Measurements from ENCODE around the gene PLCB1. TPM values are rescaled to one million over a fixed set of nuclear protein-coding genes. Genes with fewer than 3 reads are reported as not detected.

The PLCB1 gene
- total RNA-seq, 1 experiment from 2014 or later = 4.4 TPM

DNA sequence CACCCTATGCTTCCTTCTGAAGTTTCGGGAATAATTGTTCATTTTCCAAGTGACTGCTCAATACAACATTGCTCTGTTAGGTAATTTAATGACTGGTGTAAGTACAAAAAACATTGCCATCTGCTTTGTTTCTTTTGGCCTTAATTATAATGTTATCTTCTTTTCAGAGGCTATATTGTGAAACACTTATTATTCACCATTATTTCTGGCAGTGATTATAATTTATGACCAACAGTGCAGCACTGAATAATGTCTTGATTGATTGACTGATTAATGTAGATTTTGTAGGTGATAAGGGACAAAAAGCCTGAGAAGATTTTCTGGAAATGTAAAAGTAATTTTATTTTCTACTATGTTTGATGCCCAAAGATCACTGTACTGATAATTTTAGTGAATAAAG lies 377.7 kb downstream of the PLCB1 start:
- TF ChIP-seq EZH2 (IDR thresholded peaks at IDR 0.05; ENCODE audit: low read length, unreplicated experiment) (no peak), EZH2phosphoT487 (IDR thresholded peaks at IDR 0.05; ENCODE audit: borderline replicate concordance, low read length) (no peak)
- TF ChIP-seq, protein P1, sequence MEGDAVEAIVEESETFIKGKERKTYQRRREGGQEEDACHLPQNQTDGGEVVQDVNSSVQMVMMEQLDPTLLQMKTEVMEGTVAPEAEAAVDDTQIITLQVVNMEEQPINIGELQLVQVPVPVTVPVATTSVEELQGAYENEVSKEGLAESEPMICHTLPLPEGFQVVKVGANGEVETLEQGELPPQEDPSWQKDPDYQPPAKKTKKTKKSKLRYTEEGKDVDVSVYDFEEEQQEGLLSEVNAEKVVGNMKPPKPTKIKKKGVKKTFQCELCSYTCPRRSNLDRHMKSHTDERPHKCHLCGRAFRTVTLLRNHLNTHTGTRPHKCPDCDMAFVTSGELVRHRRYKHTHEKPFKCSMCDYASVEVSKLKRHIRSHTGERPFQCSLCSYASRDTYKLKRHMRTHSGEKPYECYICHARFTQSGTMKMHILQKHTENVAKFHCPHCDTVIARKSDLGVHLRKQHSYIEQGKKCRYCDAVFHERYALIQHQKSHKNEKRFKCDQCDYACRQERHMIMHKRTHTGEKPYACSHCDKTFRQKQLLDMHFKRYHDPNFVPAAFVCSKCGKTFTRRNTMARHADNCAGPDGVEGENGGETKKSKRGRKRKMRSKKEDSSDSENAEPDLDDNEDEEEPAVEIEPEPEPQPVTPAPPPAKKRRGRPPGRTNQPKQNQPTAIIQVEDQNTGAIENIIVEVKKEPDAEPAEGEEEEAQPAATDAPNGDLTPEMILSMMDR (conservative IDR thresholded peaks at IDR 0.05; ENCODE audit: low read depth, low read length) = no peak
- Histone ChIP-seq H3K36me3 (ENCODE audit: low read depth, low read length) (no peaks in the 10 kb centered on the region), H3K27ac (ENCODE audit: low read length) (no peak overlapping the region), H3K27me3 (ENCODE audit: low read length) (peaks cover 17% of the 10 kb centered on the region), H3K9me3 (ENCODE audit: low read length) (no peaks in the 10 kb centered on the region; the same call in 1 of the 2 replicates), H3F3A (ENCODE audit: low read length, unreplicated experiment) (no peaks in the 10 kb centered on the region), H4K20me1 (ENCODE audit: low read length) (no peaks in the 10 kb centered on the region), H2AFZ (ENCODE audit: low read length) (no peak overlapping the region), H3K4me2 (ENCODE audit: low read length) (no peak overlapping the region), H3K4me3 (ENCODE audit: low read length) (no peak overlapping the region), H3K9me2 (replicated peaks; ENCODE audit: low read length) (no peaks in the 10 kb centered on the region), H3K9ac (ENCODE audit: low read length) (no peak overlapping the region), H3K4me1 (ENCODE audit: insufficient read depth, low read length) (no peaks in the 10 kb centered on the region), H3K79me2 (ENCODE audit: low read length) (no peaks in the 10 kb centered on the region)
- POLR2A ChIA-PET (ENCODE audit: unreplicated experiment) = no interaction called here
- intact Hi-C loops (cut with micrococcal nuclease) = no loop called here
- no peak for DNase-seq
- CTCF ChIA-PET = no interaction called here
- BruUV-seq (replicated peaks) = no TSS peak
- ATAC-seq = no peak

DNA sequence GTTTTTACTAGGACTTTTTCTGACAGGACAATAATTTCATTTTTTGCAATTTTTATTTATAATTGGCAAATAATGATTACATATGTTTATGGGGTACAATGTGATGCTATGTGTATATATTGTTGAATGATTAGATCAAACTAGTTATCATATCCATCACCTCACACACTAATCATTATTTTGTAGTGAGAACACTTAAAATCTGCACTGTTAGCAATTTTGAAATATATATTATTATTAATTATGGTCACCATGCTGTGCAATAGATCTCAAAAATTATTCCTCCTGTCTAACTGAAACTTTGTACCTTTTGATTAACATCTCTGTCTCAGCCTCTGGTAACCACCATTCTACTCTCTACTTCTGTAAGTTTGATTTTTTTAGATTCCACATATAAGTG lies 378.7 kb downstream of the PLCB1 start:
- H3K9me2 ChIP-seq (replicated peaks; ENCODE audit: low read length) = no peaks in the 10 kb centered on the region
- H3K9ac ChIP-seq (ENCODE audit: low read length) = no peak overlapping the region
- H3K27me3 ChIP-seq (ENCODE audit: low read length) = peaks cover 26% of the 10 kb centered on the region
- no peaks in the 10 kb centered on the region for H3K79me2 ChIP-seq (ENCODE audit: low read length)
- CTCF ChIA-PET = no interaction called here
- no TSS peak for BruUV-seq (replicated peaks)
- no peak overlapping the region for H3K4me2 ChIP-seq (ENCODE audit: low read length)
- POLR2A ChIA-PET (ENCODE audit: unreplicated experiment) = no interaction called here
- H3K36me3 ChIP-seq (ENCODE audit: low read depth, low read length) = no peaks in the 10 kb centered on the region
- H3F3A ChIP-seq (ENCODE audit: low read length, unreplicated experiment) = no peaks in the 10 kb centered on the region
- no peak overlapping the region for H3K27ac ChIP-seq (ENCODE audit: low read length)
- no peak overlapping the region for H3K4me3 ChIP-seq (ENCODE audit: low read length)
- intact Hi-C loops (cut with micrococcal nuclease) = no loop called here
- ATAC-seq (no peak), DNase-seq (no peak)
- no peaks in the 10 kb centered on the region; the same call in 1 of the 2 replicates for H3K9me3 ChIP-seq (ENCODE audit: low read length)
- no peak overlapping the region for H2AFZ ChIP-seq (ENCODE audit: low read length)
- TF ChIP-seq EZH2phosphoT487 (IDR thresholded peaks at IDR 0.05; ENCODE audit: borderline replicate concordance, low read length) (no peak), EZH2 (IDR thresholded peaks at IDR 0.05; ENCODE audit: low read length, unreplicated experiment) (no peak)
- TF ChIP-seq, protein P1 (conservative IDR thresholded peaks at IDR 0.05; ENCODE audit: low read depth, low read length) = no peak
- H3K4me1 ChIP-seq (ENCODE audit: insufficient read depth, low read length) = no peaks in the 10 kb centered on the region
- H4K20me1 ChIP-seq (ENCODE audit: low read length) = no peaks in the 10 kb centered on the region

DNA sequence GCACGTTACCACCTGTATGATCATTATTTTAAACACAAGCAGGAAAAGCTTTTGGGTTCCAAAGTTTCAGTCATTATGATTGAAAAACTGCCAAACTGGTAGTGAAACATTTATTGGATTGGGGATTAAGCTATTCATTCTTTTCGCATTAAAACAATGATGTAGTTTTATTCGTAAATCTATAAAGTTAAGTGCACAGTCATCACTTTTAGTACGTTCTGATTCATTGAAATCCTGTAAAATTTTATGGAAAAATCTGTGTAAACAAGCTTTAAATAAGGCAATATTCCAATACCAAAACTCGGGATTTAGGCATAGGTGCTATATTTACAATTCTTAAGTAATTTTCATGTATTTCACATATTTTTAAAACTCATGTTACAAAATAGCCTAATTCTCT lies 379.9 kb downstream of the PLCB1 start:
- H3K36me3 ChIP-seq (ENCODE audit: low read depth, low read length) = no peaks in the 10 kb centered on the region

More for the DNA sequence above, 379.9 kb downstream of the PLCB1 start:
- CTCF ChIA-PET = no interaction called here
- Histone ChIP-seq H2AFZ (ENCODE audit: low read length) (no peak overlapping the region), H3K4me3 (ENCODE audit: low read length) (no peak overlapping the region), H3K27ac (ENCODE audit: low read length) (no peak overlapping the region), H3F3A (ENCODE audit: low read length, unreplicated experiment) (no peaks in the 10 kb centered on the region), H3K9me3 (ENCODE audit: low read length) (no peaks in the 10 kb centered on the region; the same call in 1 of the 2 replicates), H3K79me2 (ENCODE audit: low read length) (no peaks in the 10 kb centered on the region), H3K9ac (ENCODE audit: low read length) (no peak overlapping the region), H3K4me2 (ENCODE audit: low read length) (no peak overlapping the region), H4K20me1 (ENCODE audit: low read length) (no peaks in the 10 kb centered on the region), H3K27me3 (ENCODE audit: low read length) (peaks cover 26% of the 10 kb centered on the region), H3K9me2 (replicated peaks; ENCODE audit: low read length) (no peaks in the 10 kb centered on the region), H3K4me1 (ENCODE audit: insufficient read depth, low read length) (no peaks in the 10 kb centered on the region)
- DNase-seq (no peak), ATAC-seq (no peak)
- POLR2A ChIA-PET (ENCODE audit: unreplicated experiment) = no interaction called here
- no TSS peak for BruUV-seq (replicated peaks)
- intact Hi-C loops (cut with micrococcal nuclease) = no loop called here
- TF ChIP-seq EZH2phosphoT487 (IDR thresholded peaks at IDR 0.05; ENCODE audit: borderline replicate concordance, low read length) = no peak
- TF ChIP-seq, protein P1 (conservative IDR thresholded peaks at IDR 0.05; ENCODE audit: low read depth, low read length) = no peak
- TF ChIP-seq EZH2 (IDR thresholded peaks at IDR 0.05; ENCODE audit: low read length, unreplicated experiment) = no peak

Data from PC-3 (cell line).